Activated CD4-positive, CD25-positive, alpha-beta regulatory T cell treated with anti-CD3 and anti-CD28 coated beads, Interleukin-2, amount 50 U/mL, for 16 hours (primary cell): ENCODE measurements around the gene PCDHGA8.
"Not testable (repeated sequence)": the region's sequence is repeated elsewhere in the genome, so short reads cannot be mapped to it uniquely, and the experiment has no call there.

Source experiments
- DNase-seq: peaks from one replicate; pipeline ENCODE4 v3.0.0-alpha.2; 2020; ENCODE audit warnings: low read depth, low spot score

PCDHGA8 gene

DNA sequence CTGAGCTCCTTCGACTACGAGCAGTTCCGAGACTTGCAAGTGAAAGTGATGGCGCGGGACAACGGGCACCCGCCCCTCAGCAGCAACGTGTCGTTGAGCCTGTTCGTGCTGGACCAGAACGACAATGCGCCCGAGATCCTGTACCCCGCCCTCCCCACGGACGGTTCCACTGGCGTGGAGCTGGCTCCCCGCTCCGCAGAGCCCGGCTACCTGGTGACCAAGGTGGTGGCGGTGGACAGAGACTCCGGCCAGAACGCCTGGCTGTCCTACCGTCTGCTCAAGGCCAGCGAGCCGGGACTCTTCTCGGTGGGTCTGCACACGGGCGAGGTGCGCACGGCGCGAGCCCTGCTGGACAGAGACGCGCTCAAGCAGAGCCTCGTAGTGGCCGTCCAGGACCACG is 39.9 kb downstream of the PCDHGA8 start:
- DNase-seq = not testable (repeated sequence)

DNA sequence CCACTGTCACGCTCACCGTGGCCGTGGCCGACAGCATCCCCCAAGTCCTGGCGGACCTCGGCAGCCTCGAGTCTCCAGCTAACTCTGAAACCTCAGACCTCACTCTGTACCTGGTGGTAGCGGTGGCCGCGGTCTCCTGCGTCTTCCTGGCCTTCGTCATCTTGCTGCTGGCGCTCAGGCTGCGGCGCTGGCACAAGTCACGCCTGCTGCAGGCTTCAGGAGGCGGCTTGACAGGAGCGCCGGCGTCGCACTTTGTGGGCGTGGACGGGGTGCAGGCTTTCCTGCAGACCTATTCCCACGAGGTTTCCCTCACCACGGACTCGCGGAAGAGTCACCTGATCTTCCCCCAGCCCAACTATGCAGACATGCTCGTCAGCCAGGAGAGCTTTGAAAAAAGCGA is 40.3 kb downstream of the PCDHGA8 start:
- DNase-seq = not testable (repeated sequence)

DNA sequence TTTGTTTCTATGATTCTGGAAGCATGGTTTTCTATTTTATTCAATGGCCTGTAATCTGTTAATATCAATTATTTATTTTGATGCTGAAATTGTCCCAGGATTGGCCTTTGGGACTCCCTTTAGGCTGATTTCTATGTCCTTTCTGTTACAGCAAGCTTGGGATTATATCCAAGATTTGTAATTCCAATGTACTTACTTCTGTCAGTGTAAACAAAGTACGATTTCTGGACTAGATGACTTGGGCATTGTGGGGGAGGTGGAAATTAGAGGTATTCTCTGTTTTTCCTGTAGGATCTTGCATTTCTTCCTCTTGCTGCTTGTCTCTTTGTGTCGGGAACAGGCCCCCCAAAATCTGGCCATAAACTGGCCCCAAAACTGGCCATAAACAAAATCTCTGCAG is 41.6 kb downstream of the PCDHGA8 start:
- DNase-seq = no peak

DNA sequence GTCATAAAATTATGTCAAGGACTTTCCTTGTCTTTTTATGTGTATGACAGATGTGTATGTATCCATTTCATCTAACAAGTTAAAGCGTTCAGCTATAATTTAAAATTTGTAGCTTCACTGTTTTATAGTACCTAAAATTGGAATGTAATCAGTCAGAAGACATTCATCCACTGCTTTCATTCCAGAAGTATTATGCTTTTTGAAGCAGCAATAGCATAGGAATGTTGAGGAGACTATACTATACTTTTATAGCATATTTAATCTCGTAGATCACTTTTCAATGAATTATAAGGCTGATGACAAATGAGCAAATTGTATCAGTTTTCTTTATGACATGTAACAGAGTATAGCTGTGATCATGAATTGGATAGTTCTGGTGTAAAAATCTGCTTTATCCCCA is 44.8 kb downstream of the PCDHGA8 start:
- no peak for DNase-seq

DNA sequence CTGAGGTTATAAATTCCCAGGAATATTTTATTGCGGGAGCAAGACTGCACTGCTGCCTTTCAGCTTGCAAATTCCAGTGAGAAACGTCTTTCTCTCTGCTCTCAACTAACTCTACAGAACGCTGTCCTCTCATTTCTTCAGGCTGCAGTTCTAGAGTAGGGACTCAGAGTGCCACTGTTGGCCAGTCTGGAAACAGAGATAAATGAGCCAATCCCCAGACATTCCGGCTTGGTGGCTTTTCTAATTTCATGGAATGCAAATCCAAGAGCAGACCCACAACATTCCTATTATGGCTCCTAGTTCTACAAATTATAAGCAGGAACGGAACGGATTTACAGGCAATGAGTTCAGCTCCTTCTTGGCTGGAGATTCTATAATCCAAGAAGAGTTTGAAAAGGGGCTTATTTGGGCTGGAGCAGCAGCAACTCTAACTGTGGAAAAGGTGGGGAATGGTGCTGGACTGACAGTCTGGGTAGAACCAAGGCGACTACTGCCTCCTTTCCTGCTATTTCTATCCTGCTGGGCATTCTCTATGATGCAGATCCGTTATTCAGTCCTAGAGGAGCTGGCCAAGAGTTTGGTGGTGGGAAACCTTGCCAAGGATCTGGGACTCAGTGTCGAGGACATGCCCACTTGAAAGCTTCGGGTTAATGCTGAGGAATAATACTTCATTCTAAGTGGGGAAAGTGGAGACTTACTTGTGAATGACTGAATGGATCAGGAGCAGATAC is 47.1 kb downstream of the PCDHGA8 start:
- no peak for DNase-seq

DNA sequence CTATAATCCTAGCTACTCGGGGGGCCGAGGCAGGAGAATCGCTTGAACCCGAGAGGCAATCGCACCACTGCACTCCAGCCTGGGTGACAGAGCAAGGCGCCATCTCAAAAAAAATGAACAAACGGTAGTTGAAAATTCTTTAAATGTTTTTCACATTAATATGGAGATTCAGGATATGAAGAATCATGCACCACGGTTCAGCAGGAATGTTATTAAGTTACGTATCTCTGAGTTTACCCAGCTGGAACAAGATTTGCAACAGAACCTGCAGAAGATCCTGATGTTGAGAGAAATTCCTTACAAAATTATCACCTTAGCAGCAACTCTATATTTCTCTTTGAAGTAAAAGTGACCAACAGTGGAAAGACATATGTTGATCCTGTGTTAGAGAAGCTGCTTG is 47.9 kb downstream of the PCDHGA8 start:
- no peak for DNase-seq

DNA sequence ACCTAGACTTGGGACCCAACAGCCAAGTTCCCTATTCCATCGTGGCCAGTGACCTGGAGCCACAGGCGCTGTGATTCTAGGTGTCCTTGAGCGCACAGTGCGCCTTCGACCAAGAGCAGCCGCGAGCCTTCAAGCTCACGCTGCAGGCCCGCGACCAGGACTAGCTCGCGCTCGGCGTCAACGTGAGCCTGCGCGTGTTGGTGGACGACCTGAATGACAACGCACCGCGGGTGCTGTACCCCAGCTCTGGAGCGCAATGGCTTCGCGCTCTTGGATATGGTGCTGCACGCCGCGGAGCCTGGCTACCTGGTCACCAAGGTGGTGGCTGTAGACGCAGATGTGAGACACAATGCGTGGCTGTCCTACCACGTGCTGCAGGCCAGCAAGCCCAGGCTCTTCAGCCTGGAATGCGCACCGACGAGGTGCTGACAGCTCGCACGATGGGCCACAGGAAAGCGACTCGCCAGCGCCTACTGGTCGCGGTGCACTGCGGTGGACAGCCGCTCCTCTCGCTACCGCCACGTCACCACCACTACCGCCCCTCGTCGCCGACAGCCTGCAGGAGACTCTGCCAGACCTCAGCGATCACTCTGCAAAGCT is 49.2 kb downstream of the PCDHGA8 start:
- DNase-seq = no peak
